ENCODE measurements around the gene PCSK6.

Gene PCSK6

DNA sequence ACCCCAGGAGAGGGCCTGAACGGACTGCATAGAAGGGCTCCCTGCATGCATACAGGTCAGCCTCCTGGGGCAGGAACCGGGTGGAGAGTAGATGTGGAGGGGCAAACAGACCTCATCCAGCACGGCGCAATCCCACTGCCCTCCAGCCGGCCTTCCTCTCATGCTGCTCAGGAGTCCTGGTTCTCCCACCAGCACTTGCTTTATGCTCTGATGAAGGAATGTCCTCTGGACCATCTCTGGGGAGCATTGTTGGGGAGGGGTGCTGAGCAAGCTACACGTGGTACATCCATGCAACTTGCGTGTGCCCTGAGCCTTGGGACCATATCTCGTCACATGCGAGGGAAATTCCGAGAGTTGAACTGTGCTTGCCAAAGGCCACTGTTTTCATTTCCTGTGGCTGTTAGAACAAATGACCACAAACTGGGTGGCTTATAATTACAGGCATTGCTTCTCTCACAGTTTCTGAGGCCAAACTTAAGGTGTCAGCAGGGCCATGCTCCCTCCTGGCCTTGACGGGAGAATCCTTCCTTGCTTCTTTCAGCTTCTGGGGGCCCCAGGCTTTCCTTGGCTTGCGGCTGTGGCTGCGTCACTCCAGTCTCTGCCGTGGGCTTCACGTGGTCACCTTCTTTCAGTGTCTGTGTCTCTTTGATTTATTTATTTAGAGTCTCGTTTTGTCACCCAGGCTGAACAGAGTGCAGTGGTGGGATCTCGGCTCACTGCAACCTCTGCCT lies 224.4 kb downstream of the PCSK6 start:
- no peak for DNase-seq

DNA sequence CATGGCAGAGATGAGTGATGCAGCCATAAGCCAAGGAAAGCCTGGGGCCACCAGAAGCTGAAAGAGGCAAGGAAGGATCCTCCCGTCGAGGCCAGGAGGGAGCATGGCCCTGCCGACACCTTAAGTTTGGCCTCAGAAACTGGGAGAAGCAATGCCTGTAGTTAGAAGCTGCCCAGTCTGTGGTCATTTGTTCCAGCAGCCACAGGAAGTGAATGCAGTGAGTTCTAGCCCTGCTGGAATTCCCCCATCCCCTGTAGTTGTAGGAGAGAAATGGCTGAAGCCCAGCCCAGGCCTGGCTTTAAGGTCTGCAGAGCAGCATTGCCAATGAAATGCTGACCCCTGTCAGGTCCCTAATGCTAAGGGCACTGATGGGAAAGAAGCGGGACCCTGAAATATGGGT lies 225.5 kb downstream of the PCSK6 start:
- no peak for DNase-seq

- DNase-seq = no peak
Measured at GRCh38 chr15:101262551-101262950, 227.0 kb downstream of the PCSK6 start.

- DNase-seq = no peak
Measured at GRCh38 chr15:101258238-101259144, 231.0 kb downstream of the PCSK6 start.

DNA sequence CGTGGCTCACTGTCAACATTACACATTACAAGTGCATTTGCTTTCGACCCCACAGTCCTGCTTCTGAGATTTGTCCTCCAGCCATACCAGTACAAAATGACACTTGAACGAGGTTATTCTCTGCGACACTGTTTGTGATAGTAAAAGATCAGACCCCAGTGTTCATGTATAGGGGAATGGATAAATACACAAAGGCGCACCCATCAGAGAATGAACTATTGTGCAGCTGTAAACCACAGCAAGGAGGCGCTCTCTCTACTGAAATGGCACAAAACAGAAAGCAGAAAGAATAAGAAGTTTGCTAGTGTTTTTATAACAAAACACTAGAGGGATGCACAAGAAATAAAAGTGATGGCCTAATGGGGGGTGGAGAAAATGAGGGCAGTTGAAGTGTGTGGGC lies 232.8 kb downstream of the PCSK6 start:
- DNase-seq = no peak

- DNase-seq = no peak
Measured at GRCh38 chr15:101255615-101256241, 233.8 kb downstream of the PCSK6 start.

- DNase-seq = no peak
Measured at GRCh38 chr15:101255051-101255395, 234.5 kb downstream of the PCSK6 start.

GRCh38 chr15:101254157-101255050 lies 235.1 kb downstream of the PCSK6 start:
- DNase-seq = no peak
